Activated CD4-positive, alpha-beta memory T cell treated with anti-CD3 and anti-CD28 coated beads, Interleukin-2, amount 10 ng/mL, durations not matched to agents 7 days and 5 days (primary cell): ENCODE data around the gene NBPF11. TPM values are rescaled to one million over a fixed set of nuclear protein-coding genes. Genes with fewer than 3 reads are reported as not detected.
"Not testable (repeated sequence)": the region's sequence is repeated elsewhere in the genome, so short reads cannot be mapped to it uniquely, and the experiment has no call there.

Experiments
- CTCF ChIA-PET: fragments of 350-600 bp; sonication (Branson Sonifier 250); formaldehyde crosslinking; loops from one replicate; lab custom pipeline; 2021; ENCODE audit warnings: antibody characterized with exemption, inconsistent platforms; lab: Charles Lee
- POLR2A ChIA-PET: fragments of 350-600 bp; sonication (Branson Sonifier 250); formaldehyde crosslinking; loops from one replicate; lab custom pipeline; 2021; ENCODE audit warnings: antibody characterized with exemption; lab: Charles Lee
- DNase-seq: peaks from one replicate; pipeline ENCODE4 v3.0.0-alpha.2; 2020
- H3K27ac Mint-ChIP-seq: one replicate; pipeline ENCODE4 v1.8.0; 2021; ENCODE audit warnings: mild to moderate bottlenecking, mixed read lengths
- H3K27me3 Mint-ChIP-seq: one replicate; pipeline ENCODE4 v1.8.0; 2021; ENCODE audit warnings: mixed read lengths
- H3K36me3 Mint-ChIP-seq: one replicate; pipeline ENCODE4 v1.8.0; 2021; ENCODE audit warnings: low read depth, mixed read lengths
- H3K4me1 Mint-ChIP-seq: one replicate; pipeline ENCODE4 v1.8.0; 2021; ENCODE audit warnings: mixed read lengths
- H3K4me3 Mint-ChIP-seq: one replicate; pipeline ENCODE4 v1.8.0; 2021; ENCODE audit warnings: mild to moderate bottlenecking, mixed read lengths
- H3K9me3 Mint-ChIP-seq: one replicate; pipeline ENCODE4 v1.8.0; 2021; ENCODE audit warnings: mixed read lengths
- total RNA-seq, 2 experiments: library from RNA; stranded (reverse); gene quantifications; one replicate each; pipeline ENCODE4 v1.2.3, GENCODE V29; 2021

NBPF11 gene
- total RNA-seq, 2 experiments from 2014 or later, result 9.7 to 9.8 TPM

DNA sequence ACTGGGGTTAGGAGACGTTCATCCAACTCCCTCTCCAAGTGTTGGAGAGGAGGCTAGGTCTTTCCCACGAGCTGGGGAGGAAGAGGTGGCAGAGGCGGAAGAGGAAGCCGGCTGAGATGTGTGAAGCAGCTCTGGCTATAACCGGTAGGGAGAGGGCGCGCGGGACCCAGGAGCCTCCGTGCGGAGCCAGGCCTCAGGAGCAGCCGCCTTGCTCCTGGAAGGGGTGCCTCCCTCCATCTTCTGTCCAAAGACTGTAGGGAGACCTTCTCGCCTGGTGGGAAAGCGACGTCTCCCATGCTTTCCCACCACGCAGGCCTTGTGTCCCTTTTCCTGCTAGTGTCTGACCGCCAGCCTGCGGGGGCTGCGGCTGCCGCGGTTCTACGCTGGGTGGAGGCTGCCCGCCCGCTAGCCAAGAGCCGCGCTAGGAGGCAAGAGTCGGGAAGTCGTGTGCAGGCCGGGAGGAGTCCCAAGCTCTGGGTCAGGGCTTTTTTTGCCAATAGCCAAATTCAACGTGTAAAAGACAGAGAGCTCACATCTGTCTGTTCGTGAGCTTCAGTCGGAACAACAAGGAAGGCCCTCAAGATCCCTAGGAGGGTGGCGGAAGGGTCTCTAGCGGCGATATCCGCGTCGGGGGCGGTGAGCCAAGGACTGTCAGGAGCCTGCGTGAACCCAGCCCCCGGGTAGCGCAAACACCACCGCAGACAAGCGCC lies 8.4 kb upstream of the NBPF11 start:
- H3K4me1 Mint-ChIP-seq, result peaks cover 2% of the 10 kb centered on the region

GRCh38 chr1:148160048-148160342 lies 7.9 kb upstream of the NBPF11 start:
- Mint-ChIP-seq H3K27me3 (peaks cover 31% of the 10 kb centered on the region), H3K9me3 (no peaks in the 10 kb centered on the region), H3K4me3 (no peak overlapping the region), H3K36me3 (no peaks in the 10 kb centered on the region), H3K4me1 (peaks cover 2% of the 10 kb centered on the region), H3K27ac (no peak overlapping the region)
- ChIA-PET POLR2A (no interaction called here), CTCF (no interaction called here)
- DNase-seq, result no peak

More for the DNA sequence above, 8.4 kb upstream of the NBPF11 start:
- Mint-ChIP-seq H3K27me3 (peaks cover 29% of the 10 kb centered on the region), H3K36me3 (no peaks in the 10 kb centered on the region), H3K9me3 (no peaks in the 10 kb centered on the region), H3K27ac (no peak overlapping the region), H3K4me3 (no peak overlapping the region)
- ChIA-PET CTCF (no interaction called here), POLR2A (no interaction called here)
- no peak for DNase-seq

DNA sequence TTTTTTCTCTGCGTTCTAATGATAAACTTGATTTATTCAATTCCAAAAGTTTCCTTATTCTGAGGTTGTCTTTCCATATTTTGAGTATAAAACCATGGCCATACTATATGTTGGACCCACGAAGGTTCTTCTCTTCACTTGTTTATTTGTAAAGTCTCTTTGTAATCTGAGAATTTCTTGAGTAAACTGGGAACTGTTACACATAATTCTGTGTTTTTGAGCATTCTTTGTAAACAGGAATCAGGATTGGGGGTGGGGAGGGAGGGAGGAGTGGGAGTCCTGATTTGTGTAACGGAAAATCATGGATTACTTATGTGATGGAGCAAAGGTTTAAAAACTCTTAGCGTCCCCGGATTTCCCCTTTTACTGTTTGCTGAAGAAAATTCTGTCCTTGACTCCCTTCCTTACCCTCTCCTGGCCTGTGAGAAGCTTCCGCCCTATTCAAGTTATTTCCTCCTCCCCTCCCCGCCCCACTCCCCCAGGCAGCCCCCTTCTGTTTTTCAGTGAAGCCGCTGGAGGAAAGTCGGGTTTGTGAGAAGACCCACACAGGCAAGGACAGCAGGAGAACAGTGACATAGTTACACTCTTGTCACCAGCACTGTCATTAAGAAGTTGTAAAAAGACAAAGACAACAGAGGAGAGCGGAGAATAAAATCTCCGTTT lies 6.4 kb upstream of the NBPF11 start:
- Mint-ChIP-seq H3K27ac (no peak overlapping the region), H3K27me3 (peaks cover 22% of the 10 kb centered on the region), H3K4me3 (no peak overlapping the region), H3K36me3 (no peaks in the 10 kb centered on the region), H3K9me3 (no peaks in the 10 kb centered on the region), H3K4me1 (peaks cover 2% of the 10 kb centered on the region)
- DNase-seq, result no peak
- ChIA-PET CTCF (no interaction called here), POLR2A (no interaction called here)

DNA sequence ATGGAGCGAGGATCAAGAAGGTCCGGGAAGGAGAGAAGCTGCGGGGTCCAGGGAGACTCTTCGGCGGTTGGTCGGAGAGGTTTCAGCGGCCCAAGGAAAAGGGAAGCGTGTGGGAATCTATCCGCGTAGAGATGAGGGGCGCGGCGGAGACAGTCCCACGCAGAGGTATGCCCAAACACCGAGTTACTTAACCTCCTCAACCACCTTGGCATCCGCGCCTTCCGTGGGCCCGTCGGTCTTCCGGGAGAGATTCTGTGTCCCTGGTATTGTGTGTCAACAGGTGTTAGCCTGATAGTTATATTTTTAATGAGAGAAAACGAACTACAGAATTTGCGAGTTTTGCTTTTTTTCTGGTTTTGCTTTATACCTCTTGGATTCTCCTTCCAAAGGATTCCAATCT lies 5.7 kb upstream of the NBPF11 start:
- H3K4me1 Mint-ChIP-seq, DNase-seq, H3K9me3 Mint-ChIP-seq, H3K4me3 Mint-ChIP-seq, POLR2A ChIA-PET, CTCF ChIA-PET, H3K36me3 Mint-ChIP-seq, H3K27ac Mint-ChIP-seq: not testable (repeated sequence)
- H3K27me3 Mint-ChIP-seq, result peaks cover 21% of the 10 kb centered on the region

GRCh38 chr1:148155494-148156275 lies 3.6 kb upstream of the NBPF11 start:
- Mint-ChIP-seq H3K27me3 (peaks cover 23% of the 10 kb centered on the region), H3K4me1 (peaks cover 15% of the 10 kb centered on the region)
- DNase-seq, H3K4me3 Mint-ChIP-seq, CTCF ChIA-PET, POLR2A ChIA-PET, H3K36me3 Mint-ChIP-seq, H3K9me3 Mint-ChIP-seq, H3K27ac Mint-ChIP-seq: not testable (repeated sequence)

GRCh38 chr1:148152795-148153194 lies 714 bp upstream of the NBPF11 start:
- Mint-ChIP-seq H3K27me3 (peaks cover 12% of the 10 kb centered on the region), H3K4me1 (peaks cover 14% of the 10 kb centered on the region), H3K4me3 (peak overlapping the region; percentile 59)
- H3K27ac Mint-ChIP-seq, DNase-seq, H3K9me3 Mint-ChIP-seq, CTCF ChIA-PET, H3K36me3 Mint-ChIP-seq, POLR2A ChIA-PET: not testable (repeated sequence)

DNA sequence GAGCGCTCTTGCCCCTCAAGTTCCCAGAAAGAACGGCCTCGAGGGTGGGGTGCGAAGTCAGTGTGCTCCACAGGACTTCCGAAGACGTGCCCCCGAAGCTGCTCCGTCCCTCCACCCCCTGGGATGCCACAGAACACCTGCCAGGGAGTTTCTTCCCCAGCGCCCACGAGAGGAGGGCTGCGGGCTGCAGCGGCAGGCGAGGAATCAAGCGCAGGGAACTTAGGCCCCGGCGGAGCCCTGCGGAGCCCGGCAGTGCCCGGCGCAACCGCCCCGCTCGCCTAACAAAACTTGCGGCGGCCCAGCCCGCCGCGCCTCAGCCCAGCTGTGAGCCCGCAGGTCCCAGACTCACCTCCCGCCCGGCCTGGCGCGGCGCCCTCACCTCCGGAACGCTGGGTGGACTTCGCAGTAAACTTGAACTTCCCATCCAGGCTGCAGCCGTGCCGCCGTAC lies 686 bp downstream of the NBPF11 start:
- peak overlapping the region; percentile 21 for H3K27ac Mint-ChIP-seq

DNA sequence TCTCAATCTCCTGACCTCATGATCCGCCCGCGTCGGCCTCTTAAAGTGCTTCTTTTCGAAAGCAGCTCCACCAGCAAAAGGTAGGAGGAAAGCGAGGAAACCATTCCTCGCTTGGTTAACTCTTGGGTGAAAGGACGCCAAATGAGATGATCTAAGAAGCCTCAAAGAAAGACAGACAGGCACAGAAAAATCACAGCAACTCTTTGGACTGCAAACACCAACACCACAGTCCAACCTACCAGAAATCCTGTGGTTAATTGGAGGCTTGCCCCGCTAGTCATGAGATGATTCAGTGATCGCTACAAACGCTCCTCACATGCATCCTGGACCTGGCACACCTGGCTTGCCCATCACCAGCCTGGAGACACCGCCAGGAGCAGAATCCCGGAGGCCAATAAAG lies 1.1 kb downstream of the NBPF11 start:
- H3K9me3 Mint-ChIP-seq, CTCF ChIA-PET, H3K36me3 Mint-ChIP-seq, H3K27me3 Mint-ChIP-seq, DNase-seq: not testable (repeated sequence)
- Mint-ChIP-seq H3K4me3 (peak overlapping the region; percentile 96), H3K4me1 (peaks cover 14% of the 10 kb centered on the region), H3K27ac (peak overlapping the region; percentile 21)
- POLR2A ChIA-PET, result interaction anchor here (0.6 kb wide), 1 partner anchor 606 kb away, joined by 3 read pairs; no protein-coding TSS in a partner anchor

More for the DNA sequence above, 686 bp downstream of the NBPF11 start:
- CTCF ChIA-PET, DNase-seq, H3K36me3 Mint-ChIP-seq, H3K9me3 Mint-ChIP-seq: not testable (repeated sequence)
- peaks cover 11% of the 10 kb centered on the region for H3K27me3 Mint-ChIP-seq
- H3K4me1 Mint-ChIP-seq, result peaks cover 14% of the 10 kb centered on the region
- peak overlapping the region; percentile 96 for H3K4me3 Mint-ChIP-seq
- POLR2A ChIA-PET, result interaction anchor here (0.6 kb wide), 1 partner anchor 606 kb away, joined by 3 read pairs; no protein-coding TSS in a partner anchor

DNA sequence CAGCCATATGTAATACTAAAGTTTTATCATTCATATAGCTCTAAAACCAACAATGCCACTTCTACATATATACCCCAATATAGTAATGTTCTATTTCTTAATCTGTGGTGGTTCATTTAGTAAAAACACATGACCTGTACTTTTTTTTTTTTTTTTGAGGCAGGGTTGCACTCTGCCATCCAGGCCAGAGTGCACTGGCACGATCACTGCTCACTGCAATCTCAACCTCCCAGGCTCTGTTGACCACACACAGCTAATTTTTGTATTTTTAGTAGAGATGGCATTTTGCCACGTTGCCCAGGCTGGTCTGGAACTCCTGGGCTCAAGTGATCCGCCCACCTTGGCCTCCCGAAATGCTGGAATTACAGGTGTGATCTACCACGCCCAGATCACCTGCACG lies 2.1 kb downstream of the NBPF11 start:
- H3K27ac Mint-ChIP-seq, H3K36me3 Mint-ChIP-seq, H3K9me3 Mint-ChIP-seq, POLR2A ChIA-PET, H3K27me3 Mint-ChIP-seq, H3K4me3 Mint-ChIP-seq, DNase-seq, CTCF ChIA-PET: not testable (repeated sequence)
- H3K4me1 Mint-ChIP-seq, result peaks cover 14% of the 10 kb centered on the region

- H3K27ac Mint-ChIP-seq, H3K27me3 Mint-ChIP-seq, H3K4me3 Mint-ChIP-seq, H3K9me3 Mint-ChIP-seq, CTCF ChIA-PET, POLR2A ChIA-PET, DNase-seq, H3K36me3 Mint-ChIP-seq: not testable (repeated sequence)
- H3K4me1 Mint-ChIP-seq, result peaks cover 14% of the 10 kb centered on the region
Observed at GRCh38 chr1:148149050-148149815, 2.8 kb downstream of the NBPF11 start.

GRCh38 chr1:148147052-148147838 lies 4.8 kb downstream of the NBPF11 start:
- H3K36me3 Mint-ChIP-seq, CTCF ChIA-PET, H3K27me3 Mint-ChIP-seq, H3K4me3 Mint-ChIP-seq, H3K27ac Mint-ChIP-seq, POLR2A ChIA-PET, DNase-seq, H3K9me3 Mint-ChIP-seq: not testable (repeated sequence)
- H3K4me1 Mint-ChIP-seq, result peaks cover 10% of the 10 kb centered on the region

- H3K4me3 Mint-ChIP-seq, H3K36me3 Mint-ChIP-seq, DNase-seq, H3K4me1 Mint-ChIP-seq, POLR2A ChIA-PET, H3K27ac Mint-ChIP-seq, H3K9me3 Mint-ChIP-seq, CTCF ChIA-PET, H3K27me3 Mint-ChIP-seq: not testable (repeated sequence)
Observed at GRCh38 chr1:148146191-148146997, 5.7 kb downstream of the NBPF11 start.
